GM13977 (cell line): ENCODE data around the gene SEMA5B.

Experiments used
- DNase-seq: peaks from one replicate; pipeline ENCODE4 v3.0.0; 2012; ENCODE audit warnings: low spot score
- in situ Hi-C: fragments of 300-500 bp; cut with MboI; formaldehyde crosslinking; loops from one replicate; pipeline ENCODE4 v1.12.0; 2022; ENCODE audit warnings: low sequenced_read_pairs, low pct_unique_long_range_greater_than_20kb, mixed read lengths, inconsistent platforms; ENCODE audit not compliant: unreplicated experiment
- TF ChIP-seq, protein P1 (sequence below): IDR thresholded peaks from 2 replicates; pipeline ENCODE4 v1.5.1; 2012; ENCODE audit warnings: mild to moderate bottlenecking, control low read depth; ENCODE audit not compliant: insufficient read depth; ENCODE audit errors: extremely low read depth, missing control alignments

The SEMA5B gene

DNA sequence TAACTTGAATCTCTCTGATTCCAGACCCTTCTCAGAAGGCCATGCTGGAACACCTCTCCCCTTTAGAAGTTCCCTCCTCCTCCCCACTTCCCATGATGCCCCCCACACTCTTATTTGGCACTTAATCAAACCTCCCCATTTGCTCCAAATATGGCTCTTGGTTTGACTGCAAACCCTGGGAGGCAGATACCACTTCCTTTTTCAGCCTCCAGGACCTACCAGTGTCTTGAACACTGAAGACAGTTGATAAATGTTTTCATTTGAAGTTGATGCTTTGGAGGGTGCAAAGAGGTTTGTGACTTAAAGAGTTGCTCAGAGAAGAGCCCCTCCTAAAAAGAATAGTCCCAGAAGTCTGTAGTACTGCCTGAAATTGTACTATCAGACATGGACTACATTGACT lies 61.5 kb downstream of the SEMA5B start:
- in situ Hi-C loops, result no loop called here
- TF ChIP-seq, protein P1, sequence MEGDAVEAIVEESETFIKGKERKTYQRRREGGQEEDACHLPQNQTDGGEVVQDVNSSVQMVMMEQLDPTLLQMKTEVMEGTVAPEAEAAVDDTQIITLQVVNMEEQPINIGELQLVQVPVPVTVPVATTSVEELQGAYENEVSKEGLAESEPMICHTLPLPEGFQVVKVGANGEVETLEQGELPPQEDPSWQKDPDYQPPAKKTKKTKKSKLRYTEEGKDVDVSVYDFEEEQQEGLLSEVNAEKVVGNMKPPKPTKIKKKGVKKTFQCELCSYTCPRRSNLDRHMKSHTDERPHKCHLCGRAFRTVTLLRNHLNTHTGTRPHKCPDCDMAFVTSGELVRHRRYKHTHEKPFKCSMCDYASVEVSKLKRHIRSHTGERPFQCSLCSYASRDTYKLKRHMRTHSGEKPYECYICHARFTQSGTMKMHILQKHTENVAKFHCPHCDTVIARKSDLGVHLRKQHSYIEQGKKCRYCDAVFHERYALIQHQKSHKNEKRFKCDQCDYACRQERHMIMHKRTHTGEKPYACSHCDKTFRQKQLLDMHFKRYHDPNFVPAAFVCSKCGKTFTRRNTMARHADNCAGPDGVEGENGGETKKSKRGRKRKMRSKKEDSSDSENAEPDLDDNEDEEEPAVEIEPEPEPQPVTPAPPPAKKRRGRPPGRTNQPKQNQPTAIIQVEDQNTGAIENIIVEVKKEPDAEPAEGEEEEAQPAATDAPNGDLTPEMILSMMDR, result no peak
- DNase-seq, result no peak

DNA sequence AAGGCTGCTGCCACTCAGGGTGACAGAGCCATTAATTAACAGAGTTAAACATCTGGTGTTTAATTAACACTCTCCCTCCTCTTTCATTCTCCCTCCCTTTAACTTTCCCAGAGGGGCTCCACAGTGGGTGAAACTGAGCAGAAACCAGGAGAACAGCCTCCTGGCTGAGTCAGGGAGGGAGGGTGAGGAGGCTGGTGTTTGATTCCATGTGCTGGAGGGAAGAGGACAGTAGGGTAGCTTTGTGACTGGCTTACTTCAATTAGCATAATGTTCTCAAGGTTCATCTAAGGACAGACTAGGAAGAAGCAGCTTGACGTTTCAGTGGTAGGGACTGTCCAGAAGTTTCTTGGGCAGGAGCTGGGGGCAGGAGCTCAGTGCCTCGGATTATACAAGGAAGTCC lies 62.8 kb downstream of the SEMA5B start:
- DNase-seq, result no peak
- TF ChIP-seq, protein P1, result no peak
- in situ Hi-C loops, result no loop called here

DNA sequence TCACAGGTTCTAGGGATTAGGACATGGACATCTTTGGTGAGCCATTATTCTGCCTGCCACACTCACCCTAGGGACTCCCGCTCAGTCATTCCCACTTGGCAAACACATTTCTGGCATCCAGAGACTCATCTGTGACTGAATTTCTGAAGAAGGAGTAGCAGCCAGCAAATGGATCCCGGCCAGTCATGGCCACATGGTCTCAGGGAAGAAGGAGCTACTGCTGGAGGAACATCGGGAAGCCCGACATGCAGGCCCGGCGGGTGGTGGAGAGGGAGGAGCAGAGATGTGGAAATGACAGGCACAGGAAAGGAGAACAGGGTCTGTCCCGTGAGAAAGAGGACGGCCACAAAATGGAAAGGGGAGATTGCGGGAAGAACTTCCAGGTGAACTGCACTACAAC lies 65.4 kb downstream of the SEMA5B start:
- in situ Hi-C loops, result no loop called here
- DNase-seq, result no peak
- TF ChIP-seq, protein P1, result no peak

DNA sequence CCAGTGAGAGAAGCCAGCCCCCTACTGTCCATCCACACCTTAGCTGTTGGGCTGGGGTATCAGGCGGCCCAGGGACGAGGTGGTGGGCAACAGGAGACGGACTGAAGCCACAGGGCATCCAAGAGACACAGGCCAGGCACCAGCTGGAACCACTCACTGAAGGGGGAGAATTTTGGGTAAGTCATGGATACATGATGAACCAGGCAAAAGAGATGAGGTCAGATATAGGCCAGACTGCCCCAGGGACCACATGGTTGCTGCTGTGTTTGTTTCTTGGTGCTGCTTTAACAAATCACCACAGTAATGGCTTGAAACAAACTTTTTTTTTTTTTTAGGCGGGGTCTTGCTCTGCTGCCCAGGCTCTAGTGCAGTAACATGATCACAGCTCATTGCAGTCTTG lies 66.4 kb downstream of the SEMA5B start:
- no peak for DNase-seq
- TF ChIP-seq, protein P1, result no peak
- in situ Hi-C loops, result no loop called here

DNA sequence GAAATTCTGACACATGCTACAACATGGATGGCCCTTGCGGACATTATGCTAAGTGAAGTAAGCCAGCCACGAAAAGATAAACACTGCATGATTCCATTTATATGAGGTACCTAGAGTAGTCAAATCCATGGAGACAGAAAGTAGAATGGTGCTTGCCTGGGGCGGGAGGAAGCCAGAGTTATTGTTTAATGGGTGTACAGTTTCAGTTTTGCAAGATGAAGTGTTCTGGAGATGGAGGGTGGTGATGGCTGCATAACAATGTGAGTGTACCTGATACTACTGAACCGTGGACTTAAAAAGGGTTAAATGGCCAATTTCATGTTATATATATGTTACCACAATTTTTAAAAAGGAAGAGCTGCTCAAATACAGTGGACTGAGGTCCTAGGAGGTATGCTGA lies 66.9 kb downstream of the SEMA5B start:
- DNase-seq, result no peak
- TF ChIP-seq, protein P1, result no peak
- in situ Hi-C loops, result no loop called here

DNA sequence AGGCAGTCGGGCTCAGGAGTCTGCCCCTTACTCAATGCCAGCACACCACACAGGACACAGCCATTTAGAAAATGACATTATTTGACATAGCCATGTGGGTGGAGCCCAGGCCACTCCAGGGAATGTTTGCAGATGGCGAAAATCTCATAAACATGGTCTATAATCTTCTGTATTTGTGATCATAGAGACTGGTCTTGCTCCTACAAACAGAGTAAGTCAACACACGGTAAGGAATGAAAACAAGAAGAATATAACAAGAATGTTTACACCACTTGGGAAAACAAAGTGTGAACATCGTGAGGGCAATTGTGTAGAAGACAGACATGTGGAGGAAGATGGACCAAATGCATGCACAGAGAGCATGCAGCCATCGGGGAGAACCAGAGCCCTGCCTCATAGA lies 68.2 kb downstream of the SEMA5B start:
- TF ChIP-seq, protein P1, result no peak
- in situ Hi-C loops, result no loop called here
- no peak for DNase-seq
